NT2/D1 (cell line): ENCODE measurements around the gene KRTAP5-4.

Experiments
- YY1 ChIP-seq: IDR thresholded peaks from 2 replicates; pipeline ENCODE4 v1.6.1; 2011; ENCODE audit not compliant: insufficient read length, insufficient read depth
- ZNF274 ChIP-seq: IDR thresholded peaks from 2 replicates; pipeline ENCODE4 v1.6.1; 2011; ENCODE audit warnings: mild to moderate bottlenecking, low read depth, low read length

DNA sequence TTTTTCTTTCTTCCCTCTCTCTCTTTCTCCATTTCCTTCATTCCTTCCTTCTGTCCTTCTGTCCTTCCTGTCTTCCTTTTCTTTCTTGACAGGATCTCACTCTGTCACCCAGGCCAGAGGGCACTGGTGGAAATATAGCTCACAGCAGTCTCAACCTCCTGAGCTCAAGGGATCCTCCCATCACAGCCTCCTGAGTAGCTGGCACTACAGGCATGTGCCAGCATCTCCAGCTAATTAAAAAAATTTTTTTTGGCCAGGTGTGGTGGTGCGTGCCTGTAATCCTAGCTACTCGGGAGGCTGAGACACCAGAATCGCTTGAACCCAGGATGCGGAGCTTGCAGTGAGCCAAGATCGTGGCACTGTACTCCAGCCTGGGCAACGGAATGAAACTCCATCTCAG, 45.1 kb downstream of the KRTAP5-4 start:
- TF ChIP-seq ZNF274, result no peak
- no peak for TF ChIP-seq YY1
